GM23248 (cell line): Measurements from ENCODE around the gene SSNA1. TPM values are rescaled to one million over a fixed set of nuclear protein-coding genes. Genes with fewer than 3 reads are reported as not detected.
A peak's percentile ranks its signal among the peaks of the same experiment; 100 is the strongest.
"Not testable (repeated sequence)": the region's sequence is repeated elsewhere in the genome, so short reads cannot be mapped to it uniquely, and the experiment has no call there.

Experiments
- DNase-seq: peaks from one replicate; pipeline ENCODE4 v3.0.0-alpha.2; 2015
- H2AFZ ChIP-seq: fragments of 200-600 bp; sonication (generic); 2 replicates; pipeline ENCODE4 v1.6.1; 2016; ENCODE audit warnings: antibody characterized with exemption
- H3F3A ChIP-seq: fragments of 200-600 bp; sonication (generic); 2 replicates; pipeline ENCODE4 v1.6.1; 2016; ENCODE audit warnings: mild to moderate bottlenecking, antibody characterized with exemption, mixed run types; ENCODE audit not compliant: insufficient read depth
- H3K27ac ChIP-seq: fragments of 200-600 bp; sonication (generic); 2 replicates; pipeline ENCODE4 v1.5.1; 2016; ENCODE audit warnings: mild to moderate bottlenecking
- H3K27me3 ChIP-seq: fragments of 200-600 bp; sonication (generic); replicated peaks from 2 replicates; pipeline ENCODE4 v1.6.1; 2016; ENCODE audit warnings: mild to moderate bottlenecking; ENCODE audit not compliant: insufficient read depth
- H3K36me3 ChIP-seq: fragments of 200-600 bp; sonication (generic); 2 replicates; pipeline ENCODE4 v1.6.1; 2016; ENCODE audit warnings: low read depth, mild to moderate bottlenecking
- H3K4me1 ChIP-seq: fragments of 200-600 bp; sonication (generic); 2 replicates; pipeline ENCODE4 v1.6.1; 2016; ENCODE audit warnings: mild to moderate bottlenecking; ENCODE audit not compliant: insufficient read depth
- H3K4me2 ChIP-seq: fragments of 200-600 bp; sonication (generic); one replicate; pipeline ENCODE4 v1.6.1; 2016; ENCODE audit warnings: mild to moderate bottlenecking; ENCODE audit not compliant: unreplicated experiment
- H3K4me3 ChIP-seq: fragments of 200-600 bp; sonication (generic); 2 replicates; pipeline ENCODE4 v1.5.1; 2016; ENCODE audit warnings: mild to moderate bottlenecking
- H3K79me2 ChIP-seq: fragments of 200-600 bp; sonication (generic); 2 replicates; pipeline ENCODE4 v1.6.1; 2016; ENCODE audit warnings: mild to moderate bottlenecking; ENCODE audit not compliant: insufficient read depth
- H3K9ac ChIP-seq: fragments of 200-600 bp; sonication (generic); 2 replicates; pipeline ENCODE4 v1.6.1; 2016; ENCODE audit warnings: mild to moderate bottlenecking
- H3K9me2 ChIP-seq: fragments of 200-600 bp; sonication (generic); 2 replicates; pipeline ENCODE4 v1.6.1; 2016; ENCODE audit warnings: mixed run types, mild to moderate bottlenecking, moderate library complexity; ENCODE audit not compliant: insufficient read depth
- H3K9me3 ChIP-seq: fragments of 200-600 bp; sonication (generic); one replicate; pipeline ENCODE4 v1.6.1; 2017; ENCODE audit warnings: low read depth
- H4K20me1 ChIP-seq: fragments of 200-600 bp; sonication (generic); 2 replicates; pipeline ENCODE4 v1.6.0; 2016; ENCODE audit not compliant: insufficient read depth
- EZH2 ChIP-seq: fragments of 200-600 bp; sonication (generic); IDR thresholded peaks from 2 replicates; pipeline ENCODE4 v1.6.1; 2018; ENCODE audit warnings: antibody characterized with exemption, mild to moderate bottlenecking; ENCODE audit not compliant: insufficient read depth, poor library complexity, severe bottlenecking
- EZH2phosphoT487 ChIP-seq: fragments of 200-600 bp; sonication (generic); IDR thresholded peaks from 2 replicates; pipeline ENCODE4 v1.6.1; 2018; ENCODE audit warnings: antibody characterized with exemption, moderate library complexity, mild to moderate bottlenecking, low read depth; ENCODE audit not compliant: insufficient read depth
- WGBS, 2 experiments: methylation state at CpG; one replicate each; pipeline ENCODE4 v1.1.6; 2015 to 2017; ENCODE audit warnings: low lambda C conversion rate in 2 of 2, low coverage in 1 of 2; ENCODE audit errors: missing lambda C conversion rate in 2 of 2; 5-methylcytosine and 5-hydroxymethylcytosine counted together
- in situ Hi-C: fragments of 300-500 bp; cut with MboI; formaldehyde crosslinking; loops from 2 replicates; pipeline ENCODE4 v1.15.0; 2020
- microRNA-seq: library from miRNA; unstranded; fragments of <30 nt; microRNA quantifications from one replicate; pipeline ENCODE4, GENCODE V29; 2016; ENCODE audit warnings: borderline number of aligned reads
- polyA plus RNA-seq: library from polyadenylated mRNA; unstranded; fragments of >200 nt; fragmentation: Nextera tagmentation; extraction: Ambion mirVana; gene quantifications from 2 replicates; pipeline ENCODE4 v1.2.1, GENCODE V29; 2016
- small RNA-seq: library from RNA; depleted of rRNA; stranded (forward); fragments of <200 nt; gene quantifications from one replicate; pipeline ENCODE3, GENCODE V24; 2014; ENCODE audit warnings: low read depth, low replicate concordance
- total RNA-seq: library from RNA; depleted of rRNA; stranded (reverse); fragments of >200 nt; shearing (Covaris generic); gene quantifications from 2 replicates; pipeline ENCODE4 v1.2.3, GENCODE V29; 2014; rRNA removed

Gene SSNA1
- total and polyA plus RNA-seq, 2 experiments from 2014 or later: 93.1 to 105 TPM

DNA sequence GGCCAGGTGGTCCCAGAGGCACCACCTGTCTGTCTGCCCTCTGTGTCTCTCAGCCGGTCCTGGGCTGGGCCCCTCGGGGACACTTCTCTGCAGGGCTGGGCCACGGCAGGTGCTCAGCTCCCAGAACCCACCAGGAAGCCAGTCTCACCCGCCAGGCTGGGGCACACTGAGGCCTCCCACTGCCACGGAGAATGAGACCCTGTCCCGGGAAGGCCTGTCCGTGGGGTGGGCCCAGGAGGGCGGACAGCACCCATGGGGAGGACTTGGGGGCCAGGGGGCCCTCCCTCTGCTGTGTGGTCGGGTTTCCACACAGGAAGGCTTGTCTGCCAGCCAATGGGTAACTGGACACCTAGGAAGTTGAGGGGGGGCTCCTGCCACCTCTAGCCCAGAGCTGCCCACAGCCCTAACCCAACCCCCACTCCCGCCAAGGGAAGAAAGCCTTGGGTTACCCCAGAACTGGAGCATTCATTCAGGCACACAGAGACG is 48.5 kb downstream of the SSNA1 start:
- H3K79me2 ChIP-seq: peaks cover 29% of the 10 kb centered on the region
- DNase-seq: no peak
- in situ Hi-C loops: no loop called here
- H3K27me3 ChIP-seq: no peaks in the 10 kb centered on the region
- WGBS, 2 experiments: 44 to 48% methylated on average over 11 of the region's 11 CpGs
- no peaks in the 10 kb centered on the region for H3K4me1 ChIP-seq
- H3K36me3 ChIP-seq: peaks cover 3% of the 10 kb centered on the region; the same call in 1 of the 2 replicates
- no peak overlapping the region for H3K4me2 ChIP-seq
- no peak overlapping the region for H2AFZ ChIP-seq
- H3K9ac ChIP-seq: no peak overlapping the region
- TF ChIP-seq EZH2 (no peak), EZH2phosphoT487 (no peak)
- no peaks in the 10 kb centered on the region for H3K9me2 ChIP-seq
- H3F3A ChIP-seq: no peaks in the 10 kb centered on the region; the same call in 1 of the 2 replicates
- no peaks in the 10 kb centered on the region for H3K9me3 ChIP-seq
- H4K20me1 ChIP-seq: no peaks in the 10 kb centered on the region
- no peak overlapping the region for H3K4me3 ChIP-seq
- H3K27ac ChIP-seq: no peak overlapping the region

DNA sequence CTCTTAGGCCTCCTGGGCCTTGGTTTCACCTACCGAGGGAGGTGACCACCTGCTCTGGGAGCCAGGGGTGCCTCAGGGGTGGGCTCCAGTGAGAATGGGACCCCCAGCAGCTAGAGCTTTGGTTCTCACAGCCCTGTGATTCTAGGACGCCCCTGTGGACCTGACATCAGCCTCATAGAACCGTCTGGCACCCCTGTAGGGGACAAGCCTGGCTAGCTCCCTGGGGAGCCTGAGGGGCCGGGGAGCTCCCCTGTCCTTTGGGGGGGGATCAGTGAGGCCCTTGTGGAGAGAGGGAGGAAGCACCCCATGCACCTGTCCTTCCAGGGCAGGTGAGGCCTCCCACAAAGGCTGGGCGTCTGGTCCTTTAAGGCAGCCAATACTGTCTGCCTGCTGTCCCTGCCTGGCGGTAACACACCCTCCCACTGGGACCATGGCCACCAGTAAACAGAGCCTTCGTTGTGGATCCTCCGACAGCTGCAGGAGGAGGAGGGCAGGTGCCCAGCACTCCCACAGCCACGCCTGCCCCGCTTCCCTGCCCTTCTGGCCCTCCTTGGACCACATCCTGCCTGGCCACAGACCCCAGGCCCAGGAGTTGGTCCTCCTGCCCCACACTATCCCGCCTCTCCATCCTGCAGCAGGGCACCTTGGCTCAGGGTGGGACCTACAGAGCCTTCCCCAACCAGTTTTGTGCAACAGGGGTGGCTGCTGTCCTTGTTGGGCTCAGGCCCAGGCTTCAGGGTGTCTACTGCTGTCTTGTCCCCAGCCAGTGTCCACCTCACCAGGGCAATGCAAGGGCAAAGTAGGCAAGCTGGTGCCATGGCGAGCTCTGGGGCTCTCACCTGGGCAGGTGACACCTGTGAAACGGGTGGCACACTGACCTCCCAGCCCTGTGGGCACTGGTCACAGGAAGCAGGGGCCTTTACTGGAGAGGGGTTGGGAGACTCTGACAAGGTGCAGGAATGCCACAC is 49.6 kb downstream of the SSNA1 start:
- Histone ChIP-seq H3K79me2 (peaks cover 39% of the 10 kb centered on the region), H3K9me3 (no peaks in the 10 kb centered on the region), H3K9ac (no peak overlapping the region), H2AFZ (no peak overlapping the region), H4K20me1 (peaks cover 9% of the 10 kb centered on the region; the same call in 1 of the 2 replicates), H3K4me3 (no peak overlapping the region), H3F3A (peaks cover 6% of the 10 kb centered on the region), H3K27me3 (no peaks in the 10 kb centered on the region), H3K27ac (no peak overlapping the region), H3K36me3 (peaks cover 12% of the 10 kb centered on the region; the same call in 1 of the 2 replicates), H3K9me2 (no peaks in the 10 kb centered on the region), H3K4me2 (no peak overlapping the region), H3K4me1 (peaks cover 9% of the 10 kb centered on the region; the same call in 1 of the 2 replicates)
- WGBS, 2 experiments: 86 to 88% methylated on average over 12 to 13 of the region's 13 CpGs
- TF ChIP-seq EZH2 (no peak), EZH2phosphoT487 (no peak)
- in situ Hi-C loops: no loop called here
- DNase-seq: no peak

DNA sequence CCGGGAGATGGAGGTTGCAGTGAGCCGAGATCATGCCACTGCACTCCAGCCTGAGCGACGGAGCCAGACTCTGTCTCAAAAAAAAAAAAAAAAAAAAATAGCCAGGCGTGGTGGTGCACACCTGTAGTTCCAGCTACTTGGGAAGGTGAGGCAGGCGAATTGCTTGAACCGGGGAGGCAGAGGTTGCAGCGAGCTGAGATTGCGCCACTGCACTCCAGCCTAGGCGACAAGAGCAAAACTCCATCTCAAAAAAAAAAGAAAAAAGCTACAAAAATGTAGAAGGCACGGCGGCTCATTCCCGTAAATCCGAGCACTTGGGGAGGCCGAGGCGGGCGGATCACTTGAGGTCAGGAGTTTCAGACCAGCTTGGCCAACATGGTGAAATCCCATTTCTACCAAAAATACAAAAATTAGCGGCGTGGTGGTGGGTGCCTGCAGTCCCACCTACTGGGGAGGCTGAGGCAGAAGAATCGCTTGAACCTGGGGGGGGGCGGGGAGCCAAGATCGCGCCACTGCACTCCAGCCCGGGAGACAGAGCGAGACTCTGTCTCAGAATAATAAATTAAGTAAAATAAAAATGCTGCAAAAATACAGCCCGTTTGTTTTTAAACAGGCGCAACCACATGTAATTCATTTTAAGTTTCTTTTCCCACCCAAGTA is 51.2 kb downstream of the SSNA1 start:
- peak overlapping the region; percentile 55 for H2AFZ ChIP-seq
- in situ Hi-C loops: not testable (repeated sequence)

More for the DNA sequence above, 51.2 kb downstream of the SSNA1 start:
- H3K27me3 ChIP-seq, DNase-seq, H3K9me3 ChIP-seq, H3K9me2 ChIP-seq: not testable (repeated sequence)
- 30 to 31% methylated on average over 25 to 27 of the region's 27 CpGs for WGBS, 2 experiments
- H3F3A ChIP-seq: peaks cover 22% of the 10 kb centered on the region
- H3K4me3 ChIP-seq: peak overlapping the region; percentile 78
- H3K4me2 ChIP-seq: peak overlapping the region; percentile 95
- peaks cover 18% of the 10 kb centered on the region for H3K36me3 ChIP-seq
- H3K4me1 ChIP-seq: peaks cover 13% of the 10 kb centered on the region; the same call in 1 of the 2 replicates
- peaks cover 19% of the 10 kb centered on the region; the same call in 1 of the 2 replicates for H4K20me1 ChIP-seq
- peak overlapping the region; percentile 95 for H3K27ac ChIP-seq
- H3K9ac ChIP-seq: peak overlapping the region; percentile 95
- peaks cover 54% of the 10 kb centered on the region for H3K79me2 ChIP-seq

Small RNA genes lying within 50 kb of the gene (microRNA-seq; reads per million reads assigned to microRNA genes)
- gene MIR3621: not detected

Small RNA genes lying within 50 kb of the gene (small RNA-seq; reads per million reads assigned to genes)
- not detected for gene MIR3621

Other genes starting within 250 kb of the SSNA1 start
Only the 30 nearest of the 33 such genes appear.
- gene PTGDS, start 211.2 kb upstream of the SSNA1 start, total RNA-seq: not detected in 2 replicates
- 0.24 and 0.25 TPM in 2 replicates for gene PTGDS, start 211.2 kb upstream of the SSNA1 start, polyA plus RNA-seq
- gene LCNL1, start 205.7 kb upstream of the SSNA1 start, total RNA-seq: not detected in 2 replicates
- not detected in 2 replicates for gene LCNL1, start 205.7 kb upstream of the SSNA1 start, polyA plus RNA-seq
- gene PAXX, start 196.3 kb upstream of the SSNA1 start, total RNA-seq: 38.7 and 52.2 TPM in 2 replicates
- gene PAXX, start 196.3 kb upstream of the SSNA1 start, polyA plus RNA-seq: 49.3 and 54.5 TPM in 2 replicates
- 33.3 and 37.7 TPM in 2 replicates for gene CLIC3, start 192.1 kb upstream of the SSNA1 start, total RNA-seq
- gene CLIC3, start 192.1 kb upstream of the SSNA1 start, polyA plus RNA-seq: 98.9 and 107 TPM in 2 replicates
- 33.2 and 49.4 TPM in 2 replicates for gene ABCA2, start 160.4 kb upstream of the SSNA1 start, total RNA-seq
- gene ABCA2, start 160.4 kb upstream of the SSNA1 start, polyA plus RNA-seq: 20.5 and 21.1 TPM in 2 replicates
- gene FUT7, start 156.6 kb upstream of the SSNA1 start, total RNA-seq: not detected in 2 replicates
- not detected in 2 replicates for gene FUT7, start 156.6 kb upstream of the SSNA1 start, polyA plus RNA-seq
- gene NPDC1, start 142.5 kb upstream of the SSNA1 start, total RNA-seq: 41.9 and 43.1 TPM in 2 replicates
- 121 and 122 TPM in 2 replicates for gene NPDC1, start 142.5 kb upstream of the SSNA1 start, polyA plus RNA-seq
- not detected in 2 replicates for gene ENTPD2, start 134.6 kb upstream of the SSNA1 start, total RNA-seq
- not detected in 2 replicates for gene ENTPD2, start 134.6 kb upstream of the SSNA1 start, polyA plus RNA-seq
- 5.4 TPM in 2 replicates for gene SAPCD2, start 118.1 kb upstream of the SSNA1 start, total RNA-seq
- 0.86 and 0.88 TPM in 2 replicates for gene SAPCD2, start 118.1 kb upstream of the SSNA1 start, polyA plus RNA-seq
- gene UAP1L1, start 111.2 kb upstream of the SSNA1 start, total RNA-seq: 5.2 and 5.7 TPM in 2 replicates
- gene UAP1L1, start 111.2 kb upstream of the SSNA1 start, polyA plus RNA-seq: 4.3 and 4.5 TPM in 2 replicates
- gene MAN1B1, start 101.7 kb upstream of the SSNA1 start, total RNA-seq: 131 and 136 TPM in 2 replicates
- gene MAN1B1, start 101.7 kb upstream of the SSNA1 start, polyA plus RNA-seq: 101 and 104 TPM in 2 replicates
- gene DPP7, start 73.9 kb upstream of the SSNA1 start, total RNA-seq: 134 and 142 TPM in 2 replicates
- gene DPP7, start 73.9 kb upstream of the SSNA1 start, polyA plus RNA-seq: 145 and 148 TPM in 2 replicates
- gene GRIN1, start 49.5 kb upstream of the SSNA1 start, total RNA-seq: 0.76 TPM in 1 of 2 replicates, not detected in the other
- gene GRIN1, start 49.5 kb upstream of the SSNA1 start, polyA plus RNA-seq: 0.15 TPM in 1 of 2 replicates, not detected in the other
- not detected in 2 replicates for gene LRRC26, start 18.6 kb upstream of the SSNA1 start, total RNA-seq
- not detected in 2 replicates for gene LRRC26, start 18.6 kb upstream of the SSNA1 start, polyA plus RNA-seq
- not detected in 2 replicates for gene TMEM210, start 16.6 kb upstream of the SSNA1 start, total RNA-seq
- gene TMEM210, start 16.6 kb upstream of the SSNA1 start, polyA plus RNA-seq: not detected in 2 replicates
- 24.0 and 28.8 TPM in 2 replicates for gene ANAPC2, start 116 bp upstream of the SSNA1 start, total RNA-seq
- 12.0 and 13.6 TPM in 2 replicates for gene ANAPC2, start 116 bp upstream of the SSNA1 start, polyA plus RNA-seq
- 7.8 and 14.3 TPM in 2 replicates for gene TPRN, start 12.1 kb downstream of the SSNA1 start, total RNA-seq
- gene TPRN, start 12.1 kb downstream of the SSNA1 start, polyA plus RNA-seq: 1.7 and 2.2 TPM in 2 replicates
- 44.3 and 52.9 TPM in 2 replicates for gene TMEM203, start 17.0 kb downstream of the SSNA1 start, total RNA-seq
- 46.9 and 48.6 TPM in 2 replicates for gene TMEM203, start 17.0 kb downstream of the SSNA1 start, polyA plus RNA-seq
- gene NDOR1, start 17.0 kb downstream of the SSNA1 start, total RNA-seq: 12.1 and 12.4 TPM in 2 replicates
- gene NDOR1, start 17.0 kb downstream of the SSNA1 start, polyA plus RNA-seq: 7.7 and 8.5 TPM in 2 replicates
- gene RNF208, start 33.6 kb downstream of the SSNA1 start, total RNA-seq: 0.65 TPM in 1 of 2 replicates, not detected in the other
- gene RNF208, start 33.6 kb downstream of the SSNA1 start, polyA plus RNA-seq: 0.29 and 0.34 TPM in 2 replicates
- gene CYSRT1, start 36.5 kb downstream of the SSNA1 start, total RNA-seq: 0.43 TPM in 1 of 2 replicates, not detected in the other
- 0.24 and 0.75 TPM in 2 replicates for gene CYSRT1, start 36.5 kb downstream of the SSNA1 start, polyA plus RNA-seq
- gene RNF224, start 38.8 kb downstream of the SSNA1 start, total RNA-seq: not detected in 2 replicates
- gene RNF224, start 38.8 kb downstream of the SSNA1 start, polyA plus RNA-seq: not detected in 2 replicates
- gene SLC34A3, start 42.2 kb downstream of the SSNA1 start, total RNA-seq: not detected in 2 replicates
- gene SLC34A3, start 42.2 kb downstream of the SSNA1 start, polyA plus RNA-seq: not detected in 2 replicates
- 148 and 159 TPM in 2 replicates for gene TUBB4B, start 52.6 kb downstream of the SSNA1 start, total RNA-seq
- 373 and 391 TPM in 2 replicates for gene TUBB4B, start 52.6 kb downstream of the SSNA1 start, polyA plus RNA-seq
- not detected in 2 replicates for gene STPG3, start 62.6 kb downstream of the SSNA1 start, total RNA-seq
- gene STPG3, start 62.6 kb downstream of the SSNA1 start, polyA plus RNA-seq: not detected in 2 replicates
- gene NELFB, start 66.7 kb downstream of the SSNA1 start, total RNA-seq: 65.0 and 69.6 TPM in 2 replicates
- 34.4 and 38.5 TPM in 2 replicates for gene NELFB, start 66.7 kb downstream of the SSNA1 start, polyA plus RNA-seq
- 25.8 and 29.6 TPM in 2 replicates for gene TOR4A, start 89.0 kb downstream of the SSNA1 start, total RNA-seq
- 4.1 and 5.0 TPM in 2 replicates for gene TOR4A, start 89.0 kb downstream of the SSNA1 start, polyA plus RNA-seq
- 0.32 TPM in 1 of 2 replicates, not detected in the other for gene NRARP, start 113.6 kb downstream of the SSNA1 start, total RNA-seq
- not detected in 2 replicates for gene NRARP, start 113.6 kb downstream of the SSNA1 start, polyA plus RNA-seq
- 11.6 and 17.1 TPM in 2 replicates for gene EXD3, start 234.5 kb downstream of the SSNA1 start, total RNA-seq
- gene EXD3, start 234.5 kb downstream of the SSNA1 start, polyA plus RNA-seq: 8.7 and 10.1 TPM in 2 replicates
- gene NOXA1, start 234.7 kb downstream of the SSNA1 start, total RNA-seq: 0.32 TPM in 1 of 2 replicates, not detected in the other
- 0.15 and 0.39 TPM in 2 replicates for gene NOXA1, start 234.7 kb downstream of the SSNA1 start, polyA plus RNA-seq